Activated CD8-positive, alpha-beta T cell treated with anti-CD3 and anti-CD28 coated beads for 36 hours (primary cell): ENCODE data around the gene ZNF77. TPM values are rescaled to one million over a fixed set of nuclear protein-coding genes. Genes with fewer than 3 reads are reported as not detected.

Source experiments
- ATAC-seq: fragments of 200-7000 bp; cut with Tn5 transposase; one replicate; pipeline ENCODE4 v1.10.0; 2021; ENCODE audit warnings: mild to moderate bottlenecking, moderate library complexity
- CTCF ChIA-PET: fragments of 350-600 bp; sonication (Branson Sonifier 250); formaldehyde crosslinking; loops from one replicate; lab custom pipeline; 2021; ENCODE audit warnings: antibody characterized with exemption; lab: Charles Lee
- POLR2A ChIA-PET: fragments of 350-600 bp; sonication (Branson Sonifier 250); formaldehyde crosslinking; loops from one replicate; lab custom pipeline; 2021; ENCODE audit warnings: antibody characterized with exemption; lab: Charles Lee
- DNase-seq: peaks from one replicate; pipeline ENCODE4 v3.0.0-alpha.2; 2020
- H3K27ac Mint-ChIP-seq: one replicate; pipeline ENCODE4 v1.8.0; 2021; ENCODE audit warnings: mild to moderate bottlenecking, mixed read lengths
- H3K27me3 Mint-ChIP-seq: one replicate; pipeline ENCODE4 v1.8.0; 2021; ENCODE audit warnings: mixed read lengths
- H3K36me3 Mint-ChIP-seq: one replicate; pipeline ENCODE4 v1.8.0; 2021; ENCODE audit warnings: low read depth, mixed read lengths
- H3K4me1 Mint-ChIP-seq: one replicate; pipeline ENCODE4 v1.8.0; 2021; ENCODE audit warnings: low read depth, mixed read lengths
- H3K4me3 Mint-ChIP-seq: one replicate; pipeline ENCODE4 v1.8.0; 2021; ENCODE audit warnings: mild to moderate bottlenecking, moderate library complexity, mixed read lengths
- H3K9me3 Mint-ChIP-seq: one replicate; pipeline ENCODE4 v1.8.0; 2021; ENCODE audit warnings: mixed read lengths
- intact Hi-C: fragments of 100-400 bp; cut with micrococcal nuclease; formaldehyde crosslinking; loops from one replicate; pipeline ENCODE4 v1.10.0; 2022
- total RNA-seq, 2 experiments: library from RNA; stranded (reverse); gene quantifications; one replicate each; pipeline ENCODE4 v1.2.3, GENCODE V29; 2021
- TF ChIP-seq, protein P1 (sequence below): fragments of 200-600 bp; IDR thresholded peaks from one replicate; pipeline ENCODE4 v1.8.0; 2022; ENCODE audit warnings: antibody characterized with exemption, mild to moderate bottlenecking

The ZNF77 gene
- total RNA-seq, 2 experiments from 2014 or later, result 2.6 to 2.8 TPM

DNA sequence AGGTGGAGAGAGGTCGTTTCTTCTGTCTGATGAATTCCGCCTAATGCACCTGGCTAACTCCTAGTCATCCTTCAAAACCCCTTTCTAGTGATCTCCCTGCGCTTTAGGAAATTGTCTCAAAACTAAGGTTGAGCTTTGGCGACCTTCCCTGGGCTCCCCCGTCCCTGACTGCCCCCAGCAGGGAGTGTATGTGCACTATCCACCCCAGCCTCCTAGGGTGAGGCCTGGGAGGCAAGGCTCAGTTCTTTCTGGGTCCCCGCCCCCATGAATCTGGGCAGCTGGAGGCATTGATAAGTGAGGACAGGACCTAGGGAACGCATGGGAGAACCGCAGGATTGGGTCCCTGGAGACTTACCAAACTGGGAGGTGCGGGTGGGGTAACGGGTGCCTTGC lies 33.0 kb upstream of the ZNF77 start:
- intact Hi-C loops, result no loop called here
- POLR2A ChIA-PET, result interaction anchor here (1.3 kb wide), 1 partner anchor 58 kb away, joined by 3 read pairs; no protein-coding TSS in a partner anchor
- Mint-ChIP-seq H3K4me3 (peak overlapping the region; percentile 82), H3K9me3 (no peaks in the 10 kb centered on the region), H3K36me3 (no peaks in the 10 kb centered on the region), H3K4me1 (peaks cover 18% of the 10 kb centered on the region), H3K27ac (no peak overlapping the region), H3K27me3 (peaks cover 5% of the 10 kb centered on the region)
- CTCF ChIA-PET, result interaction anchor here (0.6 to 5.2 kb wide), 5 partner anchors 15 to 168 kb away, joined by 3 to 22 read pairs (median 3); no protein-coding TSS in a partner anchor
- ATAC-seq (no peak), DNase-seq (no peak)
- TF ChIP-seq, protein P1, sequence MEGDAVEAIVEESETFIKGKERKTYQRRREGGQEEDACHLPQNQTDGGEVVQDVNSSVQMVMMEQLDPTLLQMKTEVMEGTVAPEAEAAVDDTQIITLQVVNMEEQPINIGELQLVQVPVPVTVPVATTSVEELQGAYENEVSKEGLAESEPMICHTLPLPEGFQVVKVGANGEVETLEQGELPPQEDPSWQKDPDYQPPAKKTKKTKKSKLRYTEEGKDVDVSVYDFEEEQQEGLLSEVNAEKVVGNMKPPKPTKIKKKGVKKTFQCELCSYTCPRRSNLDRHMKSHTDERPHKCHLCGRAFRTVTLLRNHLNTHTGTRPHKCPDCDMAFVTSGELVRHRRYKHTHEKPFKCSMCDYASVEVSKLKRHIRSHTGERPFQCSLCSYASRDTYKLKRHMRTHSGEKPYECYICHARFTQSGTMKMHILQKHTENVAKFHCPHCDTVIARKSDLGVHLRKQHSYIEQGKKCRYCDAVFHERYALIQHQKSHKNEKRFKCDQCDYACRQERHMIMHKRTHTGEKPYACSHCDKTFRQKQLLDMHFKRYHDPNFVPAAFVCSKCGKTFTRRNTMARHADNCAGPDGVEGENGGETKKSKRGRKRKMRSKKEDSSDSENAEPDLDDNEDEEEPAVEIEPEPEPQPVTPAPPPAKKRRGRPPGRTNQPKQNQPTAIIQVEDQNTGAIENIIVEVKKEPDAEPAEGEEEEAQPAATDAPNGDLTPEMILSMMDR, result no peak

DNA sequence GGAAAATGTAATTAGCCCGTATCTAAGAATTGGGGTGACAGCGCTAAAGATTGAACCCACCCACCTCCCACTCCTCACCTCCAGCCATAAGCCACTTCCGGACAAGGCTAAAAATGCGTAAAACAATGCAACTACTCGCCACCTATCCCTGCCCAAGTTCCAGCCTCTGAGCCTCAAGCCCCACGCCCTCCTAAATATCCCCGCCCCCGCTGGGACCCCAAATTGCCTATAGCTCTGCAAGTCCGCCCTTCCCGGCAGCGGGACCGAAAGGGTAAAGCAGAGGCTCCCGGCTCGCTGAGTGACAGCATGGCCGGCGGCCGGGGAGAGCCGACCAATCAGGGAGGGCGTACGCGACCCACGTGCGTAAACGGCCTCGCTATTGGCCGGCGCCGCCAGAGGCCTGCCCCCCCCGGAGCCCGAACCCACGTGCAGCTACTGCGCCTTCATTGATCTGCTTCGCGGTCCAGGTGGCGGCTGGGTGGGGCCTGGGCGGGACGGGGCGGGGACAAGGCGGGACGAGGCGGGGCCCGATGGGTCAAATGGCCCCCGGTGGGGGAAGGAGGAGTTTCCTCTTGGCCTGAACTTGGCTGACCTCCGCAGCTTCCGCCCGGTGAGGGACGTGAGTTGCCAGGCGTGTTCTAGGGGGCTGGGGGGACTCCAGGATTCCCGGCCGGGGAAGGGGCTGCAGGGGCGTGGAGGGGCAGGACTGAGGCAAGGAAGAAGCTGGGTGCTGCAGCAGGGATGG lies 32.4 kb upstream of the ZNF77 start, which contains the start of gene TLE6:
TSS of gene TLE6 (plus strand) at position 564 of the 745 bp plus-strand sequence. CDS start 670 bp downstream, outside the sequence.
- Mint-ChIP-seq H3K4me3 (peak within 1 kb of the TSS; percentile 82), H3K4me1 (peaks cover 18% of the 10 kb centered on the region), H3K27me3 (peaks cover 5% of the 10 kb centered on the region), H3K9me3 (no peaks in the 10 kb centered on the region), H3K27ac (peak within 1 kb of the TSS; percentile 83), H3K36me3 (no peaks in the 10 kb centered on the region)
- DNase-seq (peak; percentile 97), ATAC-seq (peak; percentile 99)
- intact Hi-C loops, result no loop called here
- TF ChIP-seq, protein P1, result no peak
- ChIA-PET POLR2A (interaction anchor here (0.7 to 1.3 kb wide), 3 partner anchors 10 to 369 kb away, joined by 3 read pairs; no protein-coding TSS in a partner anchor), CTCF (interaction anchor here (0.6 to 5.2 kb wide), 6 partner anchors 14 to 169 kb away, joined by 3 to 22 read pairs (median 3); no protein-coding TSS in a partner anchor)

- Mint-ChIP-seq H3K27ac (no peak overlapping the region), H3K4me3 (peak overlapping the region; percentile 82), H3K4me1 (peaks cover 18% of the 10 kb centered on the region), H3K36me3 (no peaks in the 10 kb centered on the region), H3K9me3 (no peaks in the 10 kb centered on the region), H3K27me3 (peaks cover 5% of the 10 kb centered on the region)
- DNase-seq (no peak), ATAC-seq (no peak)
- TF ChIP-seq, protein P1, result no peak
- ChIA-PET POLR2A (interaction anchor here (0.7 to 1.3 kb wide), 3 partner anchors 10 to 368 kb away, joined by 3 read pairs; no protein-coding TSS in a partner anchor), CTCF (interaction anchor here (1.0 to 5.2 kb wide), 5 partner anchors 26 to 132 kb away, joined by 3 to 22 read pairs (median 3); no protein-coding TSS in a partner anchor)
- intact Hi-C loops, result no loop called here
Observed at GRCh38 chr19:2976609-2977000, 31.8 kb upstream of the ZNF77 start.

GRCh38 chr19:2974342-2975041 lies 29.7 kb upstream of the ZNF77 start:
- ATAC-seq (no peak), DNase-seq (peak; percentile 42)
- Mint-ChIP-seq H3K27ac (no peak overlapping the region), H3K4me3 (no peak overlapping the region), H3K36me3 (no peaks in the 10 kb centered on the region), H3K9me3 (no peaks in the 10 kb centered on the region), H3K4me1 (peaks cover 18% of the 10 kb centered on the region), H3K27me3 (peaks cover 5% of the 10 kb centered on the region)
- CTCF ChIA-PET, result interaction anchor here (0.8 to 5.2 kb wide), 3 partner anchors 12 to 134 kb away, joined by 3 to 22 read pairs (median 5); no protein-coding TSS in a partner anchor
- TF ChIP-seq, protein P1, result no peak
- intact Hi-C loops, result no loop called here
- POLR2A ChIA-PET, result interaction anchor here (0.9 kb wide), 1 partner anchor 89 kb away, joined by 3 read pairs; no protein-coding TSS in a partner anchor
